Trophoblast cell (in vitro differentiated cells and primary cell): ENCODE results near the gene PNPLA5.

Experiments
- DNase-seq, 2 donors: peaks; one replicate each; pipeline ENCODE4 v3.0.0-alpha.2; 2016
- H2AFZ ChIP-seq: 2 replicates; pipeline ENCODE4 v1.6.1; 2013; ENCODE audit warnings: low read length, moderate library complexity, mild to moderate bottlenecking; ENCODE audit not compliant: insufficient read depth, poor library complexity
- H2AK5ac ChIP-seq: 2 replicates; pipeline ENCODE4 v1.6.1; 2013; ENCODE audit warnings: mild to moderate bottlenecking, low read length
- H2BK120ac ChIP-seq: 2 replicates; pipeline ENCODE4 v1.6.1; 2013; ENCODE audit warnings: low read length, mild to moderate bottlenecking, moderate library complexity; ENCODE audit not compliant: insufficient read depth, poor library complexity
- H2BK12ac ChIP-seq: 2 replicates; pipeline ENCODE4 v1.6.1; 2013; ENCODE audit warnings: mild to moderate bottlenecking, low read length, moderate library complexity
- H2BK5ac ChIP-seq: 2 replicates; pipeline ENCODE4 v1.6.1; 2013; ENCODE audit warnings: low read length, low read depth, moderate library complexity, mild to moderate bottlenecking; ENCODE audit not compliant: poor library complexity
- H3K14ac ChIP-seq: 2 replicates; pipeline ENCODE4 v1.6.1; 2013; ENCODE audit warnings: mild to moderate bottlenecking, low read length
- H3K18ac ChIP-seq: 2 replicates; pipeline ENCODE4 v1.6.1; 2013; ENCODE audit warnings: mild to moderate bottlenecking, low read length
- H3K23ac ChIP-seq: 2 replicates; pipeline ENCODE4 v1.6.1; 2013; ENCODE audit warnings: low read length
- H3K27ac ChIP-seq: 2 replicates; pipeline ENCODE4 v1.5.1; 2013; ENCODE audit warnings: low read depth, mild to moderate bottlenecking, inconsistent platforms, low read length, moderate library complexity
- H3K27me3 ChIP-seq: 2 replicates; pipeline ENCODE4 v1.6.1; 2013; ENCODE audit warnings: inconsistent platforms, mild to moderate bottlenecking, low read length, moderate library complexity; ENCODE audit not compliant: insufficient read depth
- H3K36me3 ChIP-seq, 2 experiments: 1 replicate in 1 of 2; 2 replicates in 1 of 2; pipeline ENCODE4 v1.6.1; 2013; ENCODE audit warnings: low read length in 2 of 2, mild to moderate bottlenecking in 2 of 2, moderate library complexity in 1 of 2; ENCODE audit not compliant: insufficient read depth in 2 of 2, control insufficient read depth in 1 of 2
- H3K4ac ChIP-seq: 2 replicates; pipeline ENCODE4 v1.6.1; 2013; ENCODE audit warnings: low read depth, mild to moderate bottlenecking, low read length, moderate library complexity
- H3K4me1 ChIP-seq, 2 experiments: 1 replicate in 1 of 2; 2 replicates in 1 of 2; pipeline ENCODE4 v1.6.1; 2013; ENCODE audit warnings: low read length in 2 of 2, mild to moderate bottlenecking in 2 of 2, moderate library complexity in 1 of 2; ENCODE audit not compliant: insufficient read depth in 2 of 2, control insufficient read depth in 1 of 2
- H3K4me2 ChIP-seq: 2 replicates; pipeline ENCODE4 v1.6.1; 2013; ENCODE audit warnings: inconsistent platforms, mild to moderate bottlenecking, low read length, moderate library complexity
- H3K4me3 ChIP-seq: 2 replicates; pipeline ENCODE4 v1.5.1; 2013; ENCODE audit warnings: mild to moderate bottlenecking, low read depth, low read length, inconsistent platforms
- H3K79me1 ChIP-seq: one replicate; pipeline ENCODE4 v1.6.1; 2013; ENCODE audit warnings: low read length
- H3K79me2 ChIP-seq: 2 replicates; pipeline ENCODE4 v1.6.1; 2013; ENCODE audit warnings: low read length, mild to moderate bottlenecking; ENCODE audit not compliant: control insufficient read depth, insufficient read depth, poor library complexity
- H3K9ac ChIP-seq: 2 replicates; pipeline ENCODE4 v1.6.1; 2013; ENCODE audit warnings: mild to moderate bottlenecking, low read length
- H3K9me3 ChIP-seq: 2 replicates; pipeline ENCODE4 v1.6.1; 2013; ENCODE audit warnings: low read depth, mild to moderate bottlenecking, control low read depth, inconsistent platforms, low read length; ENCODE audit not compliant: insufficient read depth
- H4K12ac ChIP-seq: 2 replicates; pipeline ENCODE4 v1.6.1; 2013; ENCODE audit warnings: low read depth, mild to moderate bottlenecking, low read length, moderate library complexity
- H4K8ac ChIP-seq: 2 replicates; pipeline ENCODE4 v1.6.1; 2013; ENCODE audit warnings: low read depth, mild to moderate bottlenecking, low read length, moderate library complexity
- H4K91ac ChIP-seq: one replicate; pipeline ENCODE4 v1.6.1; 2013; ENCODE audit warnings: low read depth, mild to moderate bottlenecking, low read length, moderate library complexity
- WGBS: extraction: QIAGEN DNeasy Blood & Tissue Kit; methylation state at CpG from one replicate; pipeline ENCODE4 v1.1.7; 2013; ENCODE audit warnings: missing lambda C conversion rate; ENCODE audit not compliant: insufficient read length, insufficient coverage; ENCODE audit errors: extremely low coverage; 5-methylcytosine and 5-hydroxymethylcytosine counted together

PNPLA5 gene

DNA sequence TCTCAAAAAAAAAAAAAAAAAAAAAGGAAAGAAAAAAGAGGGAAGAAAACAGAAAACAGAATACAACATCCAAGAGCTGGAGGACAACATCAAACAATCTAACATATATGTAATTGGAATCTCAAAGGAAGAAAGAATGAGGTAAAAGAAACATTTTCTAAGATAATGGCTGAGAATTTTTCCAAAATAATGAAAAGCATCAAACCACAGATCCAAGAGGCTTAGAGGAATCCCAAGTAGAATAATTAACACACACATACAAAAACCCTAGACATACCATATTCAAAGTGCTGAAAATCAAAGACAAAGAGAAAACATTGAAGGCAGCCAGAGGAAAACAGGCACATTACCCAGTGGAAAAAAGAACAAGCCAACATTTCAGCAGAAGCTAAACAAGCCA is 34.4 kb downstream of the PNPLA5 start:
- no peak for DNase-seq
- Histone ChIP-seq H3K27me3 (peaks cover 10% of the 10 kb centered on the region), H3K18ac (no peak overlapping the region), H3K9me3 (no peaks in the 10 kb centered on the region), H3K4ac (no peak overlapping the region), H4K91ac (no peak overlapping the region), H3K4me1 (peaks cover 0 to 2% of the 10 kb centered on the region in 2 experiments), H3K27ac (no peak overlapping the region), H3K23ac (no peak overlapping the region), H2BK120ac (no peak overlapping the region), H3K9ac (no peak overlapping the region), H4K8ac (no peak overlapping the region), H2AFZ (no peak overlapping the region), H3K14ac (no peak overlapping the region), H2BK5ac (no peak overlapping the region), H2BK12ac (no peak overlapping the region), H3K79me2 (no peaks in the 10 kb centered on the region), H2AK5ac (no peak overlapping the region), H3K4me3 (no peak overlapping the region), H3K79me1 (no peaks in the 10 kb centered on the region), H3K4me2 (no peak overlapping the region), H4K12ac (no peak overlapping the region), H3K36me3 (no peaks in the 10 kb centered on the region)

GRCh38 chr22:43855431-43855830 is 36.4 kb downstream of the PNPLA5 start:
- no peak overlapping the region for H3K9ac ChIP-seq
- no peak overlapping the region for H3K4me3 ChIP-seq
- H3K23ac ChIP-seq: no peak overlapping the region
- no peak overlapping the region for H2BK120ac ChIP-seq
- H3K18ac ChIP-seq: no peak overlapping the region
- H2BK5ac ChIP-seq: no peak overlapping the region
- H3K4me2 ChIP-seq: no peak overlapping the region
- no peaks in the 10 kb centered on the region for H3K9me3 ChIP-seq
- no peak overlapping the region for H4K8ac ChIP-seq
- DNase-seq: no peak
- H3K36me3 ChIP-seq: no peaks in the 10 kb centered on the region
- H3K79me1 ChIP-seq: no peaks in the 10 kb centered on the region
- H3K79me2 ChIP-seq: no peaks in the 10 kb centered on the region
- no peaks in the 10 kb centered on the region for H3K4me1 ChIP-seq
- no peak overlapping the region for H2AFZ ChIP-seq
- H2BK12ac ChIP-seq: no peak overlapping the region
- H3K27me3 ChIP-seq: no peaks in the 10 kb centered on the region
- H3K14ac ChIP-seq: no peak overlapping the region
- no peak overlapping the region for H4K12ac ChIP-seq
- H4K91ac ChIP-seq: no peak overlapping the region
- no peak overlapping the region for H3K4ac ChIP-seq
- no peak overlapping the region for H3K27ac ChIP-seq
- no CpG with 5 or more reads among the region's 4 CpGs for WGBS
- H2AK5ac ChIP-seq: no peak overlapping the region

DNA sequence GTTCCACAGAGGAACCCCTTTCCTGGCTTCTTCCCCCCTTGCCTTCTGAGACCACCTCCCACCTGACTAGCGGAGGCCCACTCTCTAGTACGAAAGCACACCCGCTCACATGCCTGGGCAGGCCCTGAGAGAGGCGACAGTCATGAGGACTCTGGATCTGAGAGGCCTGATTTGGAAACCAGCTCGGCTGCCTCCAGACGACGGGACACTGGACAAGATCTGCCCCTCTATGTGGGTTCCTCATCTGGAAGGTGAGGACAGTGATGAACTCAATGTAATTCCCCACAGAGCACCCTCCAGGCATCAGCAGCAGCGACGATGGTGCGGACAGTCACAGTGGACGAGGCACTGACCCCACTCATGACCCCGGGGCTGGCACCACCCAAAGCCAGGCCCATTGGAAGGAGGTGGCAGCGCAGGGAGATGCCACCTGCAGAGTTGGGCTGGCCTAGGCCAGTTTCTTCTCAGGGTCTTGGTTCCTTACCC is 37.0 kb downstream of the PNPLA5 start:
- Histone ChIP-seq H3K79me1 (no peaks in the 10 kb centered on the region), H3K79me2 (no peaks in the 10 kb centered on the region), H3K23ac (no peak overlapping the region), H3K27ac (no peak overlapping the region), H2BK12ac (no peak overlapping the region), H3K36me3 (no peaks in the 10 kb centered on the region), H4K12ac (no peak overlapping the region), H2AK5ac (no peak overlapping the region), H3K9ac (no peak overlapping the region), H3K4me2 (no peak overlapping the region), H3K9me3 (no peaks in the 10 kb centered on the region), H3K4me1 (no peaks in the 10 kb centered on the region), H4K8ac (no peak overlapping the region), H3K14ac (no peak overlapping the region), H3K18ac (no peak overlapping the region), H3K27me3 (no peaks in the 10 kb centered on the region), H2BK120ac (no peak overlapping the region), H2BK5ac (no peak overlapping the region), H2AFZ (no peak overlapping the region), H4K91ac (no peak overlapping the region), H3K4ac (no peak overlapping the region), H3K4me3 (no peak overlapping the region)
- no peak for DNase-seq
- no CpG with 5 or more reads among the region's 13 CpGs for WGBS

GRCh38 chr22:43854121-43854785 is 37.6 kb downstream of the PNPLA5 start:
- H3K23ac ChIP-seq: no peak overlapping the region
- no peak overlapping the region for H3K4me2 ChIP-seq
- H2AK5ac ChIP-seq: no peak overlapping the region
- no peak overlapping the region for H3K4ac ChIP-seq
- no peaks in the 10 kb centered on the region for H3K79me1 ChIP-seq
- no peak overlapping the region for H2BK12ac ChIP-seq
- H3K27me3 ChIP-seq: no peaks in the 10 kb centered on the region
- no CpG with 5 or more reads among the region's 14 CpGs for WGBS
- no peak overlapping the region for H2AFZ ChIP-seq
- H3K4me1 ChIP-seq: no peaks in the 10 kb centered on the region
- no peaks in the 10 kb centered on the region for H3K36me3 ChIP-seq
- H3K18ac ChIP-seq: no peak overlapping the region
- no peak overlapping the region for H3K14ac ChIP-seq
- no peaks in the 10 kb centered on the region for H3K79me2 ChIP-seq
- no peak for DNase-seq
- no peak overlapping the region for H3K4me3 ChIP-seq
- no peak overlapping the region for H4K12ac ChIP-seq
- no peak overlapping the region for H3K27ac ChIP-seq
- H3K9ac ChIP-seq: no peak overlapping the region
- H4K8ac ChIP-seq: no peak overlapping the region
- no peak overlapping the region for H2BK5ac ChIP-seq
- no peak overlapping the region for H2BK120ac ChIP-seq
- no peak overlapping the region for H4K91ac ChIP-seq
- H3K9me3 ChIP-seq: no peaks in the 10 kb centered on the region
